DOHH2 (cell line): ENCODE data around the gene PLA2G4E.

Experiments
- CTCF ChIP-seq: fragments of 200-600 bp; sonication (generic); IDR thresholded peaks from one replicate; pipeline ENCODE4 v1.5.1; 2014; ENCODE audit warnings: antibody characterized with exemption, mild to moderate bottlenecking, low read depth, low read length; ENCODE audit not compliant: poor library complexity, severe bottlenecking
- EZH2phosphoT487 ChIP-seq: fragments of 200-600 bp; sonication (generic); IDR thresholded peaks from 2 replicates; pipeline ENCODE4 v1.6.1; 2017; ENCODE audit warnings: borderline replicate concordance, mild to moderate bottlenecking, antibody characterized with exemption, low read length, moderate library complexity, mixed read lengths

DNA sequence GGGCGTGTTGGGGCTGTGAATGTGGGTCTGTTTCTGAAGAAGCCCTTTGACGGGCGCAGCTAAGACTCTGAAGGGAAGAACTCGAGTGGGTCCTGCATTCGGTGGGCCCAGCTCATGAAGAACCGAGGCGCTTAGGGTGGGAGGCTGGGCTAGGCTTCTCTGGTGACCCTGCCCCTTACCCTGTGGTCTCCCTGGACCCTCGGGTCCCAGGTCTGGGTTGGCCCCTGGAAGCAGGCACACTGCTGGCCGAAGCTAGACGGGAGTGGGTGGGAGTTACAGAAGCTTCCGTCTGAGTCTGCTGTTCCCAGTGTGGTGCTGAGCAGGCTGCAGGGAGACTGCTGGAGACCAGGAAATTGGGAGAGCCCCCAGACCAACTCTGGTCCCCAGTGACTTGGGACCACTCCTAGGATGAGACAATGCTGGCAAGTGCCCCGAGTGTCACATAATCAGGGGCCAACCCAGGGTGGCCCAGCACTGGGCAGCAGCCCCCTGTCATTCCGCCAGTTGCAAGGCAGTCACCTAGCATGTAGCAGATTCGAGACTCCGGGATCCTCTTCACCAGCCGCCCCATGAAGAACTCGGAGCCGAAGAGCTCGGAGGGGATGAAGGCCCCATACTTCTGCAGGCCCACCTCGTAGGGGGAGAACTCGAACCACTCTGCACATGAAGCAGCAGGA lies 31.8 kb downstream of the PLA2G4E start:
- TF ChIP-seq CTCF (no peak), EZH2phosphoT487 (no peak)
